GM21825 (cell line): ENCODE results near the gene CABLES2.

Experiments used
- ATAC-seq: cut with Tn5 transposase; IDR thresholded peaks from one replicate; pipeline ENCODE4 v1.9.1; 2021; ENCODE audit warnings: mild to moderate bottlenecking, moderate library complexity; ENCODE audit not compliant: unreplicated experiment

Gene CABLES2

GRCh38 chr20:62372042-62372993, 34.8 kb downstream of the CABLES2 start:
- ATAC-seq, result no peak

GRCh38 chr20:62371588-62372041, 35.5 kb downstream of the CABLES2 start:
- no peak for ATAC-seq

- no peak for ATAC-seq
These were observed 36.1 kb downstream of the CABLES2 start for GRCh38 chr20:62370807-62371587.

- ATAC-seq, result no peak
These were observed 36.8 kb downstream of the CABLES2 start for GRCh38 chr20:62370115-62370806.

GRCh38 chr20:62369815-62370114, 37.3 kb downstream of the CABLES2 start:
- no peak for ATAC-seq

GRCh38 chr20:62368976-62369814, 37.9 kb downstream of the CABLES2 start:
- ATAC-seq, result no peak

GRCh38 chr20:62368392-62368975, 38.6 kb downstream of the CABLES2 start:
- ATAC-seq, result no peak

- no peak for ATAC-seq
These were observed 39.3 kb downstream of the CABLES2 start for GRCh38 chr20:62367633-62368391.

GRCh38 chr20:62367136-62367632, 39.9 kb downstream of the CABLES2 start, which contains the start of gene LAMA5:
LAMA5 (minus strand) TSS chr20:62367312; CDS start chr20:62367245, 67 bp downstream.
- no peak for ATAC-seq

GRCh38 chr20:62366370-62367135, 40.5 kb downstream of the CABLES2 start:
- no peak for ATAC-seq

- ATAC-seq, result no peak
These were observed 41.2 kb downstream of the CABLES2 start for GRCh38 chr20:62365814-62366369.

GRCh38 chr20:62364911-62365736, 42.0 kb downstream of the CABLES2 start:
- no peak for ATAC-seq

- ATAC-seq, result no peak
These were observed 42.9 kb downstream of the CABLES2 start for GRCh38 chr20:62363920-62364851.

GRCh38 chr20:62362991-62363919, 43.8 kb downstream of the CABLES2 start:
- no peak for ATAC-seq

- no peak for ATAC-seq
These were observed 44.5 kb downstream of the CABLES2 start for GRCh38 chr20:62362590-62362940.
